Measurements from ENCODE around the gene EFL1.
"Not testable (repeated sequence)": the region's sequence is repeated elsewhere in the genome, so short reads cannot be mapped to it uniquely, and the experiment has no call there.

The EFL1 gene

GRCh38 chr15:82275410-82275809, 12.9 kb upstream of the EFL1 start:
- DNase-seq, result no peak

GRCh38 chr15:82272154-82272553, 9.6 kb upstream of the EFL1 start:
- no peak for DNase-seq

- DNase-seq, result not testable (repeated sequence)
These were observed 5.9 kb upstream of the EFL1 start for GRCh38 chr15:82268454-82268853.

GRCh38 chr15:82267137-82267536, 4.6 kb upstream of the EFL1 start:
- not testable (repeated sequence) for DNase-seq

GRCh38 chr15:82263350-82263749, 816 bp upstream of the EFL1 start:
- no peak for DNase-seq

- peak; percentile 22 to 26 for DNase-seq
These were observed 740 bp downstream of the EFL1 start for GRCh38 chr15:82261566-82262421.

GRCh38 chr15:82248261-82248660, 14.3 kb downstream of the EFL1 start:
- DNase-seq, result not testable (repeated sequence)

GRCh38 chr15:82245956-82246355, 16.6 kb downstream of the EFL1 start:
- not testable (repeated sequence) for DNase-seq

GRCh38 chr15:82243644-82244043, 18.9 kb downstream of the EFL1 start:
- not testable (repeated sequence) for DNase-seq

- DNase-seq, result not testable (repeated sequence)
These were observed 20.6 kb downstream of the EFL1 start for GRCh38 chr15:82241836-82242499.

- DNase-seq, result no peak
These were observed 22.7 kb downstream of the EFL1 start for GRCh38 chr15:82239685-82240391.

GRCh38 chr15:82237944-82238534, 24.5 kb downstream of the EFL1 start:
- not testable (repeated sequence) for DNase-seq

GRCh38 chr15:82231842-82232241, 30.7 kb downstream of the EFL1 start:
- DNase-seq, result no peak

- DNase-seq, result no peak
These were observed 31.3 kb downstream of the EFL1 start for GRCh38 chr15:82231233-82231632.

- DNase-seq, result no peak
These were observed 33.8 kb downstream of the EFL1 start for GRCh38 chr15:82228750-82229149.

GRCh38 chr15:82221535-82221934, 41.0 kb downstream of the EFL1 start:
- not testable (repeated sequence) for DNase-seq

- not testable (repeated sequence) for DNase-seq
These were observed 46.4 kb downstream of the EFL1 start for GRCh38 chr15:82216092-82216491.

GRCh38 chr15:82212201-82212600, 50.3 kb downstream of the EFL1 start:
- not testable (repeated sequence) for DNase-seq

GRCh38 chr15:82210066-82210597, 52.4 kb downstream of the EFL1 start:
- not testable (repeated sequence) for DNase-seq

- DNase-seq, result not testable (repeated sequence)
These were observed 58.0 kb downstream of the EFL1 start for GRCh38 chr15:82204575-82204974.

- DNase-seq, result peak; percentile 51 to 59
These were observed 64.6 kb downstream of the EFL1 start for GRCh38 chr15:82197733-82198594.

GRCh38 chr15:82196353-82196752, 66.2 kb downstream of the EFL1 start:
- DNase-seq, result no peak

All from stimulated activated CD4-positive, alpha-beta T cell treated with anti-CD3 and anti-CD28 coated beads, Interleukin-2, amount 100 ng/mL, for 48 hours (primary cell).